VCaP (cell line): ENCODE data around the gene AQP3.

ENCODE experiments used
- H3K27ac ChIP-seq: fragments of 450-650 bp; 2 replicates; pipeline ENCODE4 v1.5.1; 2017
- CTCF ChIP-seq: fragments of 450-650 bp; conservative IDR thresholded peaks from 2 replicates; pipeline ENCODE4 v1.5.1; 2017; ENCODE audit warnings: mild to moderate bottlenecking, moderate library complexity

AQP3 gene

DNA sequence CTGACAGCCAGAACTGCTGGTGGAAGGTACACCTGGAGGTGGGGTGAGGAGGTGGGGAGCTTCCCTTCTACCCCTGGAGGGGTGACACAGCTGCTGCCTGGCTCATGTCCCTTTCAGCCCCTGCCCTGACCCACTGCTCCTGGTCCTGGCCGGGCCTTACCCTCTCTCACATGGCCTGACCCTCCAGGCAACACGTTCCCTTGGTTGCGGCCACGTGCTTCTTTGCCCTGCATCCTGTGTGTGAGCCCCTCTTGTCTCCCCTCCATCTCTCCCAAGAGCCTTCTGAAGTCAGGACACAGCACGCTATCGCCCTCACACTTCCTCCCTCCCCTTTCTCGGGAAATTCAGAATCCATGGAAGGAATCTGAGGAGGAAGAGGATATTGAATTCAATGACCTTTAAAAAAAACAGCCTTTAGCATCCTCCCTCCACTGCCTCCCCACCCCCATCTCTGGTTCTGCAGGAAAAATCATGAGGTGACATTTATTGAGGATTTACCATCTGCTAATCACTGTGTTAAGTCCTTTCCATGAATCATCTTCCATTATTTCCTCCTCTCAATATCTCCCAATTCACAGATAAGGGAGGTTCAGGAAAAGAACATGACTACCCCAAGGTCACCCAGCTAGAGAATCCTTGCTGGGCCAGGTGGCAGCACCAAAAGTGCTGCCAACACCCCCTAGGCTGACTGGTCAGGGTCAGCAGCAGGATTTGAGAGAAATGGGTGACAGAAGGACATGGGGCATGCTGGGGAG lies 8.3 kb downstream of the AQP3 start:
- no peak for TF ChIP-seq CTCF
- no peak overlapping the region for H3K27ac ChIP-seq

DNA sequence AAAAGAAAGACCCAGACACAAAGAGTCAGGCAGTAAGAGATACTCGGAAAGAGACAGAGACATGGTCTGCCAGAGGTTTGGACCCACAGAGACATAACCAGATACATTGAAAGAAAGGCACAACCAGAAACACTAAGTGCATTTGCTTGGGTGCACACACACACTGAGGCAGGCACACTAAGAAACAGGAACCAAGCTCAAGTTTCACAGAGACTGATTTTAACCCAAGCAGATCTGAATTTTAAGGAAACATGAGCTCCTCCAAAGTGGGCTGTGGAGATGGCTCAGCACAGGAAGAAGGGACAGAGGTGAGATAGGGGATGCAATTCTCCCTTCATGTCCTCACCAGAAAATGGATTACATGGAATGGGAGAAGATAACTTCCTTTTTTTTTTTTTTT lies 9.5 kb downstream of the AQP3 start:
- H3K27ac ChIP-seq, result no peak overlapping the region

DNA sequence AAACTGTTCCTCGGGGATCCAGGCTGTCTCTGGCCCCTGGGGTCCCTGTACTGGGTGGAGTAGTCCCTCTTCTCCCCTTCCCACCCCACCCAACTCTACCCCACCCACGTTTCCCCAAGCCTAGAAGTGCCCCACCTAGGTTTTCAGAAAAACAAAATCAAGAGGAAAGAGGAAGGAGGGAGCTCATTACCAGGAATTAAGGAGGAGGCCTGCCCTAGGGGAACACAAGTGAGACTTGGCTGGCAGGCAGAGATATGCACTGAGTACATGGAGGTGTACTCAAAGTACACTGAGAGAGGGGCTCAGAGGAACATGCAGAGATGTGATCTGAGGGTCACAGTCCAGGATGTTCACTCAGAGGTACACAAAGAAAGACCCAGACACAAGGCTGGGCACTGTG lies 10.2 kb downstream of the AQP3 start:
- no peak overlapping the region for H3K27ac ChIP-seq
- TF ChIP-seq CTCF, result no peak

More for the DNA sequence above, 9.5 kb downstream of the AQP3 start:
- TF ChIP-seq CTCF, result no peak

DNA sequence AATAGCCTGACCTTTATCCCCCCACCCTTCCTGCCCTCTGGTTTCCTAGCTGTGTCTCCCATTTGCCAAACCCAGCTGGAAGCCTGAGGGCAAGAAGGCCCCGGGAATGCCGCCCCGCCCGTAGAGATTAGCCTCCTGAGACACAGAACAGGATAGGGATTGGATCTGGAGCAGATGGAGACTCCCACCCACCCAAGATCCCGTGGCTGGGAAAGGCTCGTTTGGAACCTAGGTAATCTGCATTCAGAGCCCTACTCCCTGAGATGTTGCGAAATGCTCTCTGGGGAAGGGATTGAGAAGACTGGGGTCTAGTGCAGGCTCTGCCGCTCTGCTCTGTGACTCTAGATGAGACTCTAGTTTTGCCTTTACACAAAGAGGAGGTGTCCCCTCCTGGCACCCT lies 10.9 kb downstream of the AQP3 start:
- no peak for TF ChIP-seq CTCF
- H3K27ac ChIP-seq, result no peak overlapping the region

DNA sequence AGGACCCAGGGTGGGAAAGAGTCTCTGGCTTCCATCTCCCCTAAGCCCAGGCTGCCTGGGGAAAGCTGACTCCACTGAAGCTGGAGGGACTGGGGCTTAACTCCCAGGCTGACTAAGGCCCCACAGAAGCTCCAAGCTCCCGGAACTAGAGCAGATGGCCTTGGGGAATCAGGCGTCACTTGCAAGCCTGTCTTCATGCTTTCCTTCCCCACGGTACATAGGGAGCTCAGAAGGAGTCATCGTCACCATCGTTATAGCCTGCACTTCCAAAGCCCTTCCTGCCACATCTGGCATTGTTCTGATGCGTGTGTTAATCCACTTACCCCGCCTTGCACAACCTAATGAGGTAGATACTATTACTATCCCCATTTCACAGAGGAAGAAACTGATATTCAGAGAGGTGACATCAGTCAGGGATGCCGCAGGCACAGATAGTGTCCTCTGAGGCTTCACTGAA lies 11.5 kb downstream of the AQP3 start:
- H3K27ac ChIP-seq, result no peak overlapping the region
- no peak for TF ChIP-seq CTCF

- H3K27ac ChIP-seq, result no peak overlapping the region
- no peak for TF ChIP-seq CTCF
These were observed 12.9 kb downstream of the AQP3 start for GRCh38 chr9:33434317-33435105.

GRCh38 chr9:33433871-33434270 lies 13.5 kb downstream of the AQP3 start:
- no peak for TF ChIP-seq CTCF
- H3K27ac ChIP-seq, result no peak overlapping the region
